RWPE1 (cell line): ENCODE data around the gene TMEM108.
A peak's percentile ranks its signal among the peaks of the same experiment; 100 is the strongest.

Experiments
- CTCF ChIA-PET: fragments of 350-600 bp; sonication (Branson Sonifier 250); formaldehyde crosslinking; extraction: SDS; loops from one replicate; lab custom pipeline; 2021; lab: Yijun Ruan, JAX
- POLR2A ChIA-PET: fragments of 400-600 bp; formaldehyde crosslinking; extraction: SDS; loops from one replicate; lab custom pipeline; 2020; ENCODE audit warnings: antibody characterized with exemption; ENCODE audit not compliant: low non-redundant PET; lab: Yijun Ruan, JAX
- DNase-seq: peaks from one replicate; pipeline ENCODE4 v3.0.0; 2012; ENCODE audit warnings: low spot score
- H3K27ac ChIP-seq: fragments of 450-650 bp; 2 replicates; pipeline ENCODE4 v1.5.1; 2017
- TF ChIP-seq, protein P1 (sequence below): fragments of 450-650 bp; conservative IDR thresholded peaks from 2 replicates; pipeline ENCODE4 v1.5.1; 2017; ENCODE audit warnings: low read depth, mild to moderate bottlenecking

The TMEM108 gene

DNA sequence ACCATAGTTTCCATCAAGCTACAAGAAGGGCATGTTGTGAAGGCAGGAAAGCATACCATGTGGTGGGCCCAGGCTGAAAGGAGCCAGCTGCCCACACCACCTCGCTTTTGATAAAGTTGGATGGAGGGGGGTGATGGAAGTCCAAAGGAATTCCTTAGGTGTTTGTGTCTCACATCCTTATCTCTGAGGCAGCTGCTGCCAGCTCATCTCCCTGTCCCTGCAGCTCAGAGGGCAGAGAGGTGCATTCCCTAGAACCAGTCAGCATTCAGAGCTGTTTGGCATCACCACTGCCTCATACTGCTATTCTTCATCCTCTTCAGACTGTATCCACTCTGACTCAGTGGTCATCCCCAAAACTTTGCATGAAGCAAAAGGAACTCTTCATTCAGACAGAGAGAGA, 220.2 kb downstream of the TMEM108 start:
- no peak for DNase-seq
- H3K27ac ChIP-seq: no peak overlapping the region
- CTCF ChIA-PET: no interaction called here
- TF ChIP-seq, protein P1, sequence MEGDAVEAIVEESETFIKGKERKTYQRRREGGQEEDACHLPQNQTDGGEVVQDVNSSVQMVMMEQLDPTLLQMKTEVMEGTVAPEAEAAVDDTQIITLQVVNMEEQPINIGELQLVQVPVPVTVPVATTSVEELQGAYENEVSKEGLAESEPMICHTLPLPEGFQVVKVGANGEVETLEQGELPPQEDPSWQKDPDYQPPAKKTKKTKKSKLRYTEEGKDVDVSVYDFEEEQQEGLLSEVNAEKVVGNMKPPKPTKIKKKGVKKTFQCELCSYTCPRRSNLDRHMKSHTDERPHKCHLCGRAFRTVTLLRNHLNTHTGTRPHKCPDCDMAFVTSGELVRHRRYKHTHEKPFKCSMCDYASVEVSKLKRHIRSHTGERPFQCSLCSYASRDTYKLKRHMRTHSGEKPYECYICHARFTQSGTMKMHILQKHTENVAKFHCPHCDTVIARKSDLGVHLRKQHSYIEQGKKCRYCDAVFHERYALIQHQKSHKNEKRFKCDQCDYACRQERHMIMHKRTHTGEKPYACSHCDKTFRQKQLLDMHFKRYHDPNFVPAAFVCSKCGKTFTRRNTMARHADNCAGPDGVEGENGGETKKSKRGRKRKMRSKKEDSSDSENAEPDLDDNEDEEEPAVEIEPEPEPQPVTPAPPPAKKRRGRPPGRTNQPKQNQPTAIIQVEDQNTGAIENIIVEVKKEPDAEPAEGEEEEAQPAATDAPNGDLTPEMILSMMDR: no peak
- POLR2A ChIA-PET: no interaction called here

DNA sequence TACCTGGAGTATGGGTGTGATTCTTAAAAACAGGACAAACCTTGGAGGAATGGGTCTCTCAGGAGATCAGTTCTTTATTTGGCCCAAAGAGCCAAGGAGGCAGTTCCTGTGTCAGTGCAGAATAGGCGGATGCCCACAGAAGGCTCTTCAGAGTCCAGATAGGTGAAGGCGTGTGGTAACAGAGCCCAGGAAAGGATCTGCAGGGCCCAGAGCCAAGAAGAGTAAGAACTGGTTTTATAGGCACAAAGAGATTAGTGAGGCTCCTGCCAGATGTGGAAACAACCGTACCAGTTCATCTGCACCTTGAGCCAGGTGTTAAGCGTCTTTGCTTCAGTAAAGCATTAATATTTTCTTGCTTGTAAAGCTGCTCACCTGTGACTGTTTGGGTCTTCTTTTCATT, 221.6 kb downstream of the TMEM108 start:
- no peak overlapping the region for H3K27ac ChIP-seq
- CTCF ChIA-PET: no interaction called here
- DNase-seq: peak; percentile 9
- POLR2A ChIA-PET: no interaction called here
- TF ChIP-seq, protein P1: no peak

DNA sequence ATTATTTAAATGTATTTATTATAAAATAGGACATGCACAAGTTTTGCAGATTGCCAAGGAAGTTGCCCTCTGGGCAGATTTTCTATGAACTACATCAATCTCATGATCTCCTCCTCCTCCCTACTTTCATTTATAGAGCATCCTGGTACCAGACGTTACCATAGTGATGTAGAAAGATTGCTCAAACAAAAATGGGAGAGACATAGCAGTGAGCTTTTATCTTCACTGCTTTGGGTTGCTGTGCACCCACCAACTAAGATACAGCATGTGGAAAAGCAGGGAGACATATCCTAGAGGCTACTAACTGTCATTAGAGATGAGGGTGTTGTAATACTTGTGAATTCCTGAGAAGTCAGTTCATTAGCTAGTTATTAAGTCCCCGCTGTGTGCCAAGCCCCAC, 224.1 kb downstream of the TMEM108 start:
- TF ChIP-seq, protein P1: no peak
- POLR2A ChIA-PET: no interaction called here
- CTCF ChIA-PET: interaction anchor here (0.6 kb wide), 1 partner anchor 116 kb away, joined by 3 read pairs; no protein-coding TSS in a partner anchor

DNA sequence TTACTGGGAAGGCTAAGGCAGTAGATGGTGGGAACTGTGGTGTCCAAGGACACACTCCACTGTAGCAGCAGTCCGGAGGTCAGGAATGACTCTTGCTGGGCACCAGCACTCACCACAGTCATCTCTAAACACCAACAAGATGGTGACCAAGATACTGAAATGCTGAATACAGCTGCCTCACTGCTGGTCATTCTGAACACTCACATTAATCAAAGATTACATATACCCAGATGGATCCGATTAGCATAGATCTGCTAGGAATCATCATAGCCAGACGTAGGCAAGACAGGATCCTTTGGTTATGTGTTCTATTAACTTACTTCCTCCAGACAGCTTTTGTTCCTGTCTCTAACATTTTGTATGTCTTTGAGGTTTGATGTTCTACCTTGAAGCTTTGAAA, 226.7 kb downstream of the TMEM108 start:
- ChIA-PET CTCF (no interaction called here), POLR2A (no interaction called here)

More for the DNA sequence above, 224.1 kb downstream of the TMEM108 start:
- H3K27ac ChIP-seq: no peak overlapping the region
- DNase-seq: no peak

DNA sequence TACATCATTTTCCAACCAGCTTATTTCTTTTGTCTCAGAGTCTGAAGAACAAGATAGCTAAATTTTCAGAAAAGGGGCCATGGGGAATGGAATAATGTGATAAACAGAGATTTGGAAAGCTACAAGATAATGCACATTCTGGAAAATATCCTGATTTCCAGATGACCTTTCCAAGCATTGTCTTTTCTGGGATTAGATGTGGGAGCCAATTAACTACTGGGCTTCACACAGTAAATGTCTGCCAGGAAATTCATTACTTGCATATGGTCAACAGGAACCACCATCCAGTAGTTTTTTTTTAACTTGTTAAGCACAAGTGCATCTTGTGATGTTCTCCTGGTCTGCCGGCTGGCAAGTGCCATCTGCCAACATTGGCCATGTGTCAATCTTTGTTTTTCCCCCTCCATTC, 230.5 kb downstream of the TMEM108 start:
- H3K27ac ChIP-seq: no peak overlapping the region
- POLR2A ChIA-PET: no interaction called here
- no peak for DNase-seq
- CTCF ChIA-PET: no interaction called here
- TF ChIP-seq, protein P1: no peak

More for the DNA sequence above, 226.7 kb downstream of the TMEM108 start:
- TF ChIP-seq, protein P1: no peak
- DNase-seq: no peak
- H3K27ac ChIP-seq: no peak overlapping the region

DNA sequence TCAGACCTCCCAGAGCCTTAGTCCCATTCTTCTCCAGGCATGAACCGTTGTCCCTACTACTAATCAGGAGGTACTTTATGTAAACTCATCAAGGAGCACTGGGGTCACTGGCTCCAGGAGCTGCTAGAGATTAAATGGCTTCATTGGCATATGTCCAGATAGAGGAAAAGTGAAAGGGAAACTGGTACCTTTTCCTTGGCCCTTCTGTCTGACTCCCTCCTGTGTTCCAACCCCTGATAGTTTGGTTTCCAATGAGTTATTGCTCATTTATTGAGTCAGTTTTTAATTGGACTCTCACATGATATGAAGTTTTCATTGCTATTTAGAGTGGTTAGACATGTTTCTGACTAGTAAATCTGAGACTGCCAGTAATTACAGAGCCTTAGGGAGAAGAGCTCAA, 231.2 kb downstream of the TMEM108 start:
- H3K27ac ChIP-seq: no peak overlapping the region
- ChIA-PET POLR2A (no interaction called here), CTCF (no interaction called here)
- DNase-seq: no peak
- TF ChIP-seq, protein P1: no peak
